GM21786 (cell line): ENCODE measurements around the gene PABPC1L2B.
"Not testable (repeated sequence)": the region's sequence is repeated elsewhere in the genome, so short reads cannot be mapped to it uniquely, and the experiment has no call there.

Experiments
- ATAC-seq: cut with Tn5 transposase; IDR thresholded peaks from one replicate; pipeline ENCODE4 v1.9.1; 2021; ENCODE audit not compliant: unreplicated experiment

PABPC1L2B gene

GRCh38 chrX:73002733-73003132 lies at the start of gene PABPC1L2B:
Gene PABPC1L2B, plus strand, starts transcription at chrX:73002939. Its CDS starts 704 bp downstream, at chrX:73003643.
- ATAC-seq, result not testable (repeated sequence)

- ATAC-seq, result not testable (repeated sequence)
Measured at GRCh38 chrX:72959971-72960370, 42.8 kb upstream of the PABPC1L2B start.

DNA sequence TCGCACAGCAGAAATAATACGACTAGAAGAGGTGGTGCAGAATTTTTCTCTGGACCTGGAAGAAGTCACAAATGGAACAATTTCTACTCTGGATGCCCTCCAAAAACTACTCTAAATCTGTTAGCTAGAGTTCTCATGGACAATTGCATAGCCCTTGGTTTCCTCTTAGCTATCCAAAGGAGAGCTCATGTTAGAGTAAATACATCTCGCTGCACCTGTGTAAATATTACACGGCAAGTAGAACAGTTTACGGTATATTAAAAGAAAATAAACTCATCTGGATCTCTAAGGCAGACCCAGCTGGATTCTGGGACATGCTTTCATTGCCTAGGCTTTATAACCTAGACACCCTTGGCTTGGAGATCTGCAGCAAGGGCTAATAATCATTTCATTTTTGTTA lies 30.9 kb upstream of the PABPC1L2B start:
- ATAC-seq, result not testable (repeated sequence)

DNA sequence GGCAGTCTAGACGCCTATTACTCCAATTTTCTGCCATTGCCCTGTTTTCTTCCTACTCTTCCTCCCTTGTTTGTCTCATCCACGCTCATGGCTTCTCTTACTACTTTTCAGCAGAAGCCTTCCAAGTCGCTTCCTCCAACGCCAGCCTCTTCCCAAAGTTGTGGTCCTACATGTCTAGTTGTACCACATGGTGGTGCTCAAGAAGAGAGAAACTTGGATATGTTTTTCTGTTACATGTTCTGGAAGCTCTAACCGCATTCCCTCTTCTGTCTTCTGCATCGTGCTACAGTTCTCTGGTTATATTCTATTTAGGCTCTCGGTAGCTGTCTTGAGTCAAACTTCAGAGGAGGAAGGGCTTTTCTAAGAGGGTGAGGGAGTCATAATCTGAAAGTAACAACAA lies 27.9 kb upstream of the PABPC1L2B start:
- ATAC-seq, result not testable (repeated sequence)

GRCh38 chrX:72980894-72981469 lies 21.8 kb upstream of the PABPC1L2B start:
- not testable (repeated sequence) for ATAC-seq

DNA sequence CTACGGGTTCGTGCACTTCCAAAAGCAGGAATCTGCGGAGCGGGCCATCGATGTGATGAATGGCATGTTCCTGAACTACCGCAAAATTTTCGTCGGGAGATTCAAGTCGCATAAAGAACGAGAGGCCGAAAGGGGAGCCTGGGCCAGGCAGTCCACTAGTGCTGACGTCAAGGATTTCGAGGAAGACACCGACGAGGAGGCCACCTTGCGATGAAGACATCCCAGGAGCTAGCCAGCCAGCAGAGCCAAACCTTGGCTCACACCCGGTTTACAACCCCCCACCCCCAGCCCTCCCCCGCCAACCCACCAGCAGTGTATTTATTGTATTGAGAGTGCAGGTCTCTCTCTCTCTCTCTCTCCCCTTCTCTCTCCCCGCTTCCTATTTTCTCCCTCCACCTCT lies 1.3 kb downstream of the PABPC1L2B start:
- ATAC-seq, result not testable (repeated sequence)

- no peak for ATAC-seq
Measured at GRCh38 chrX:73021361-73022092, 18.8 kb downstream of the PABPC1L2B start.

DNA sequence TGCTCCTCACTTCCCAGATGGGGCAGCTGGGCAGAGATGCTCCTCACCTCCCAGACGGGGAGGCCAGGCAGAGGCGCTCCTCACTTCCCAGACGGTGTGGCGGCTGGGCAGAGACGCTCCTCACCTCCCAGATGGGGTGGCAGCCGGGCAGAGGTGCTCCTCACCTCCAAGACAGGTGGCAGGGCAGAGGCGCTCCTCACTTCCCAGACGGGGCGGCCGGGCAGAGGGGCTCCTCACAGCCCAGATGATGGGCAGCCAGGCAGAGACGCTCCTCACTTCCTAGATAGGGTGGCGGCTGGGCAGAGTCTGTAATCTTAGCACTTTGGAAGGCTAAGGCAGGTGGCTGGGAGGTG lies 19.3 kb downstream of the PABPC1L2B start:
- ATAC-seq, result not testable (repeated sequence)

DNA sequence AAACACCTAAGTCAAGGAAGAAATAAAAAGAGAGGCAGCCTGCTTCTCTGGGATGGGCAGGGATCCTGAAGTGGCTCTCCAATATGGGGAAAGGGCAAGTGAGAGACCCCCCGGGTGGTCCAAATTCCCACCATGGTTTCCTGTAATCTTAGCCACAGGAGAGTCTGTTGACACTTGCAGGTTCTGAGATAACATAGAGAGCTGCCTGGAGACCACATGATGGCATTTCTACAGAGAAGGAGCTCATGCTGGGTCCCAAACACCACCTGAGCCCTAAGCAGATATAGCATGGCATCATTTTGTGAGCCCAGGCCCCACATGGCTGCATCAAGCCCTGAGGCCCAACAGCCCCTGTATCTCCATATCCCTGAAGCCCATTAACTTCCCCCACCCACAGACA lies 26.1 kb downstream of the PABPC1L2B start:
- no peak for ATAC-seq
